Measurements from ENCODE around the gene SOCS6. TPM values are rescaled to one million over a fixed set of nuclear protein-coding genes. Genes with fewer than 3 reads are reported as not detected.

Gene SOCS6
- total RNA-seq, 1 donor from 2014 or later, result 14.6 TPM

Other genes with a start within 250 kb of the SOCS6 start
- gene RTTN, start 83.4 kb upstream of the SOCS6 start, total RNA-seq, result 4.2 and 8.9 TPM in 2 replicates